ENCODE measurements around the gene FCF1. TPM values are rescaled to one million over a fixed set of nuclear protein-coding genes. Genes with fewer than 3 reads are reported as not detected.

The FCF1 gene
- total RNA-seq, 2 experiments from 2014 or later = 16.1 to 62.1 TPM

DNA sequence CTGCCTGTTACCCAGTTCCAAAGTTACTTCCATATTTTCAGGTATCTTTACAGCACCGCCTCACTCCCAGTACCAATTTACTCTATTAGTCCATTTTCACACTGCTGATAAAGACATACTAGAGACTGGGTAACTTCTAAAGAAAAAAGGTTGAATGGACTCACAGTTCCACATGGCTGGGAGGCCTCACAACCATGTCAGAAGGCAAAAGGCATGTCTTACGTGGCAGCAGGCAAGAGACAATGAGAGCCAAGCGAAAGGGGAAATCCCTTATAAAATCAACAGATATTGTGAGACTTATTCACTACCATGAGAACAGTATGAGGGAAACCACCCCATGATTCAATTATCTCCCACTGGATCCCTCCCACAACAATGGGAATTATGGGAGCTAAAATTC, 9.9 kb upstream of the FCF1 start:
- H3K27ac ChIP-seq (ENCODE audit: low read depth, low read length, poor library complexity, severe bottlenecking) = no peak overlapping the region
- no peak for TF ChIP-seq EZH2phosphoT487 (IDR thresholded peaks at IDR 0.05; ENCODE audit: borderline replicate concordance, low read depth, low read length)
- TF ChIP-seq, protein P1, sequence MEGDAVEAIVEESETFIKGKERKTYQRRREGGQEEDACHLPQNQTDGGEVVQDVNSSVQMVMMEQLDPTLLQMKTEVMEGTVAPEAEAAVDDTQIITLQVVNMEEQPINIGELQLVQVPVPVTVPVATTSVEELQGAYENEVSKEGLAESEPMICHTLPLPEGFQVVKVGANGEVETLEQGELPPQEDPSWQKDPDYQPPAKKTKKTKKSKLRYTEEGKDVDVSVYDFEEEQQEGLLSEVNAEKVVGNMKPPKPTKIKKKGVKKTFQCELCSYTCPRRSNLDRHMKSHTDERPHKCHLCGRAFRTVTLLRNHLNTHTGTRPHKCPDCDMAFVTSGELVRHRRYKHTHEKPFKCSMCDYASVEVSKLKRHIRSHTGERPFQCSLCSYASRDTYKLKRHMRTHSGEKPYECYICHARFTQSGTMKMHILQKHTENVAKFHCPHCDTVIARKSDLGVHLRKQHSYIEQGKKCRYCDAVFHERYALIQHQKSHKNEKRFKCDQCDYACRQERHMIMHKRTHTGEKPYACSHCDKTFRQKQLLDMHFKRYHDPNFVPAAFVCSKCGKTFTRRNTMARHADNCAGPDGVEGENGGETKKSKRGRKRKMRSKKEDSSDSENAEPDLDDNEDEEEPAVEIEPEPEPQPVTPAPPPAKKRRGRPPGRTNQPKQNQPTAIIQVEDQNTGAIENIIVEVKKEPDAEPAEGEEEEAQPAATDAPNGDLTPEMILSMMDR (conservative IDR thresholded peaks at IDR 0.05; ENCODE audit: low read length) = no peak
- peaks cover 20% of the 10 kb centered on the region for H3K9me3 ChIP-seq (ENCODE audit: low read length)
- H2AFZ ChIP-seq (ENCODE audit: low read length) = no peak overlapping the region
- BruUV-seq (replicated peaks) = no TSS peak
- no peak for DNase-seq (ENCODE audit: low spot score)
- no peaks in the 10 kb centered on the region for H3K4me1 ChIP-seq (ENCODE audit: insufficient read depth, low read length, poor library complexity, severe bottlenecking)
- H3K79me2 ChIP-seq (ENCODE audit: insufficient read depth, low read depth, low read length) = peaks cover 36% of the 10 kb centered on the region
- POLR2A ChIA-PET = no interaction called here
- H3K36me3 ChIP-seq (ENCODE audit: insufficient read depth, low read length) = peaks cover 51% of the 10 kb centered on the region
- no peaks in the 10 kb centered on the region for H4K20me1 ChIP-seq (ENCODE audit: insufficient read depth, low read length)
- CTCF ChIA-PET (ENCODE audit: unreplicated experiment) = no interaction called here
- H3K4me3 ChIP-seq (ENCODE audit: low read depth, low read length, poor library complexity, severe bottlenecking) = no peak overlapping the region
- intact Hi-C loops (cut with micrococcal nuclease; ENCODE audit: unreplicated experiment) = no loop called here
- H3K9me2 ChIP-seq (ENCODE audit: insufficient read depth, low read length) = no peaks in the 10 kb centered on the region
- H3K4me2 ChIP-seq (ENCODE audit: low read length) = no peak overlapping the region

DNA sequence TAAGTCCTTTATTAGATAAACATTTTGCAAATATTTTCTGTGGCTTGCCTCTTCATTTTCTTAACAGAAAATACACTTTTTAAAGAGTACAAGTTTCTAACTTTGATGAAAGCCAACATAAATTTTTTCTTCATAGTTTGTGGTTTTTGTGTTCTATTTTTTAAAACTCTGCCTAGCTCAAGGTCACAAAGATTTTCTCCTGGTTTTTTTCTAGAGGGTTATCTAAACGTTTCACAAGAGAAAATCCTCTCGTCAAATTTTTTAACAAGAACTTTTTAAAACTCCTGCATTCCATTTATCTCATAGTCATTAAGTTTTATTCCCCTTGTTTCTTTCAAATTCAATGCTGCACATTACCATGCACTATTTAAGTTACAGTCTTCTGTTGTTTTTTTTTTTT, 8.3 kb upstream of the FCF1 start:
- POLR2A ChIA-PET = no interaction called here
- Histone ChIP-seq H3K9me2 (ENCODE audit: insufficient read depth, low read length) (no peaks in the 10 kb centered on the region), H3K9me3 (ENCODE audit: low read length) (peaks cover 20% of the 10 kb centered on the region), H3K27ac (ENCODE audit: low read depth, low read length, poor library complexity, severe bottlenecking) (no peak overlapping the region), H3K4me2 (ENCODE audit: low read length) (no peak overlapping the region), H3K79me2 (ENCODE audit: insufficient read depth, low read depth, low read length) (peaks cover 52% of the 10 kb centered on the region), H3K4me1 (ENCODE audit: insufficient read depth, low read length, poor library complexity, severe bottlenecking) (no peaks in the 10 kb centered on the region), H3K36me3 (ENCODE audit: insufficient read depth, low read length) (peaks cover 38% of the 10 kb centered on the region), H3K4me3 (ENCODE audit: low read depth, low read length, poor library complexity, severe bottlenecking) (no peak overlapping the region), H2AFZ (ENCODE audit: low read length) (no peak overlapping the region), H4K20me1 (ENCODE audit: insufficient read depth, low read length) (no peaks in the 10 kb centered on the region; the same call in 1 of the 2 replicates)
- CTCF ChIA-PET (ENCODE audit: unreplicated experiment) = no interaction called here
- TF ChIP-seq, protein P1 (conservative IDR thresholded peaks at IDR 0.05; ENCODE audit: low read length) = no peak
- TF ChIP-seq EZH2phosphoT487 (IDR thresholded peaks at IDR 0.05; ENCODE audit: borderline replicate concordance, low read depth, low read length) = no peak
- BruUV-seq (replicated peaks) = no TSS peak
- DNase-seq (ENCODE audit: low spot score) = no peak
- intact Hi-C loops (cut with micrococcal nuclease; ENCODE audit: unreplicated experiment) = no loop called here

DNA sequence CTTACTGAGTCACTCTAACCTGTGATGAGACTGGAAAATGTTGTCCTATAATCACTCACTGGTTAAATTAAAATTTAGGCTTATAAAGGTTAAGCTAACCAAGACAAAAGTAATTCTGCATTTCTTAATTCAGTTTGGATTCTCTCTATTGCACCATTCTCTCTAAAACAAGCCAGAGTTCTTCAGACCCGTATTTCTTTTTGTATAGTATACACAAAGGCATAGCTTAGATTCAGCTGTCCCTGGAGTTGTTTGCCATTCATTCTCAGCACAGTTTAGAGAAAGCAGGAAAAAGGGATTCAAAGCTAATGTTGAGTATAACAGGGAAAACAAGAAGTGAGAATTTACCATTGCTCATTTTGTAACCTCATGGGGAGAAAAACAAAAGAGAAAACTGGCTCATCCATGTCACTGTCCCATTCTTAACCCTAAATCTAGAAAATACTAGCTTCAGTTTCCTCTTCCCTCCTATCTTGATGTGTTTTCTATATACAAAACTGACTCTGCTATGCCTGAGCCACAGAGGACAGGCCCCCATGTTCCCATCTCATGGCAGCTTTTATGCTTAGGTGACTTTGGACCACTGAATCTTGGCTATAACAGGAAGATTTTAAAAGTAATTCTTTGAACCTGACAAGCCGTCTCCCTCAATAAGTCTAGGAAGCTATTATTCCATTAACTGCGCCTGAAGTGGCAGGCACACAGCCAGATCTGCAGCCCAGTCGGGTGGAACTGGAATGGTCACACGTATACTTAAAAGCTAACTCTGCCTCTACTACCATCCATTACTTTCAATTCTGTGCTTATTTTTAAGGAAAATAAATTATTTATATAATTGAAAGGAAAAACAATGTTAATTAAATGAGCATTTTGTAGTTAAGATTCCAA, 7.1 kb upstream of the FCF1 start:
- Histone ChIP-seq H3K4me1 (ENCODE audit: insufficient read depth, low read length, poor library complexity, severe bottlenecking) (no peaks in the 10 kb centered on the region), H3K9me3 (ENCODE audit: low read length) (peaks cover 20% of the 10 kb centered on the region), H3K36me3 (ENCODE audit: insufficient read depth, low read length) (peaks cover 26% of the 10 kb centered on the region), H3K4me2 (ENCODE audit: low read length) (no peak overlapping the region), H2AFZ (ENCODE audit: low read length) (no peak overlapping the region), H3K4me3 (ENCODE audit: low read depth, low read length, poor library complexity, severe bottlenecking) (no peak overlapping the region), H4K20me1 (ENCODE audit: insufficient read depth, low read length) (peaks cover 3% of the 10 kb centered on the region; the same call in 1 of the 2 replicates), H3K9me2 (ENCODE audit: insufficient read depth, low read length) (no peaks in the 10 kb centered on the region), H3K79me2 (ENCODE audit: insufficient read depth, low read depth, low read length) (peaks cover 64% of the 10 kb centered on the region), H3K27ac (ENCODE audit: low read depth, low read length, poor library complexity, severe bottlenecking) (no peak overlapping the region)
- DNase-seq (ENCODE audit: low spot score) = no peak
- TF ChIP-seq, protein P1 (conservative IDR thresholded peaks at IDR 0.05; ENCODE audit: low read length) = no peak
- no peak for TF ChIP-seq EZH2phosphoT487 (IDR thresholded peaks at IDR 0.05; ENCODE audit: borderline replicate concordance, low read depth, low read length)
- CTCF ChIA-PET (ENCODE audit: unreplicated experiment) = no interaction called here
- POLR2A ChIA-PET = interaction anchor here (0.6 to 2.1 kb wide), 3 partner anchors 20 to 133 kb away, joined by 4 to 5 read pairs (median 5); no protein-coding TSS in a partner anchor
- intact Hi-C loops (cut with micrococcal nuclease; ENCODE audit: unreplicated experiment) = no loop called here
- no TSS peak for BruUV-seq (replicated peaks)
